HEK293 (cell line): ENCODE data around the gene RBMS3.

Experiments used
- ATF2 ChIP-seq: fragments of 450-650 bp; formaldehyde crosslinking; IDR thresholded peaks from 2 replicates; pipeline ENCODE4 v1.5.1; 2016; ENCODE audit warnings: missing biosample characterization, missing genetic modification characterization, low read depth
- SCRT1 ChIP-seq: fragments of 450-650 bp; formaldehyde crosslinking; IDR thresholded peaks from 2 replicates; pipeline ENCODE4 v1.5.1; 2016; ENCODE audit warnings: missing biosample characterization, missing genetic modification characterization, borderline replicate concordance
- SETDB1 ChIP-seq: IDR thresholded peaks from one replicate; pipeline ENCODE4 v1.6.1; 2017; ENCODE audit warnings: mild to moderate bottlenecking, low read length, moderate library complexity, mixed read lengths; ENCODE audit not compliant: insufficient read length
- ZBTB20 ChIP-seq: fragments of 450-650 bp; formaldehyde crosslinking; IDR thresholded peaks from 2 replicates; pipeline ENCODE4 v1.5.1; 2016; ENCODE audit warnings: missing biosample characterization, missing genetic modification characterization
- ZBTB48 ChIP-seq: fragments of 450-650 bp; formaldehyde crosslinking; IDR thresholded peaks from 2 replicates; pipeline ENCODE4 v1.5.1; 2016; ENCODE audit warnings: missing biosample characterization, missing genetic modification characterization
- ZNF140 ChIP-seq: fragments of 450-650 bp; formaldehyde crosslinking; IDR thresholded peaks from 2 replicates; pipeline ENCODE4 v1.5.1; 2016; ENCODE audit warnings: missing biosample characterization, missing genetic modification characterization
- ZNF175 ChIP-seq: fragments of 450-650 bp; formaldehyde crosslinking; IDR thresholded peaks from 2 replicates; pipeline ENCODE4 v1.5.1; 2016; ENCODE audit warnings: missing biosample characterization, missing genetic modification characterization
- ZNF2 ChIP-seq: fragments of 450-650 bp; formaldehyde crosslinking; IDR thresholded peaks from 2 replicates; pipeline ENCODE4 v1.5.1; 2016; ENCODE audit warnings: missing biosample characterization, missing genetic modification characterization
- ZNF423 ChIP-seq: fragments of 450-650 bp; formaldehyde crosslinking; IDR thresholded peaks from 2 replicates; pipeline ENCODE4 v1.5.1; 2016; ENCODE audit warnings: missing biosample characterization, missing genetic modification characterization
- ZNF707 ChIP-seq: fragments of 450-650 bp; formaldehyde crosslinking; IDR thresholded peaks from 2 replicates; pipeline ENCODE4 v1.5.1; 2016; ENCODE audit warnings: missing biosample characterization, missing genetic modification characterization
- TF ChIP-seq, protein P1 (sequence below): fragments of 450-650 bp; formaldehyde crosslinking; IDR thresholded peaks from 2 replicates; pipeline ENCODE4 v1.5.1; 2016; ENCODE audit warnings: missing biosample characterization, missing genetic modification characterization
- TF ChIP-seq, protein P2 (sequence below): fragments of 450-650 bp; formaldehyde crosslinking; IDR thresholded peaks from 2 replicates; pipeline ENCODE4 v1.5.1; 2016; ENCODE audit warnings: missing biosample characterization, missing genetic modification characterization, low read depth
- TF ChIP-seq, protein P3 (sequence below): fragments of 450-650 bp; formaldehyde crosslinking; IDR thresholded peaks from 2 replicates; pipeline ENCODE4 v1.5.1; 2016; ENCODE audit warnings: missing biosample characterization, missing genetic modification characterization
- TF ChIP-seq, protein P4 (sequence below): fragments of 450-650 bp; formaldehyde crosslinking; IDR thresholded peaks from 2 replicates; pipeline ENCODE4 v1.5.1; 2016; ENCODE audit warnings: missing biosample characterization, missing genetic modification characterization

DNA sequence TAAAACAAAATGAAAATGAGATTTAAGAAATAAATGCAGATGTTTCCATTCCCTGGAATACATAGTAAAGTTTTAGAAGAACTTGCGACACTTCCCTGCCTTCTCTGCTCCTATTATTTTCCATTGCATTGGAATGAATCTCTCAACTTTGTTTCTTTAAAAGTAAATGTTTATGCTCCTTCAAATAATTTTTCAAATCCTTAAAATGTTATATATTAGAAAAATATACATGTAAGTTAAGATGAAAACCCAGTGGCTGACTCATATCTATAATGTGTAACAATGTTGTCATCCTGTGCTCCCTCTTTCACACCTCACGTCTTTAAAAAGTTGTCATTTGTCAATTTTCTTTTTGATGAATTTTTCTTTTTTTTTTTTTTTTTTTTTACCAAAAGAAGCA, 3.6 kb downstream of the RBMS3 start:
- TF ChIP-seq ZNF140 (tag by site-specific recombination) (no peak), ATF2 (tag by site-specific recombination) (no peak), ZNF175 (tag by site-specific recombination) (no peak), ZNF2 (tag by site-specific recombination) (no peak), ZNF707 (tag by site-specific recombination) (no peak), ZBTB48 (tag by site-specific recombination) (no peak), ZNF423 (tag by site-specific recombination) (no peak), SCRT1 (tag by site-specific recombination) (no peak), SETDB1 (no peak), ZBTB20 (tag by site-specific recombination) (no peak)
- TF ChIP-seq, protein P1, sequence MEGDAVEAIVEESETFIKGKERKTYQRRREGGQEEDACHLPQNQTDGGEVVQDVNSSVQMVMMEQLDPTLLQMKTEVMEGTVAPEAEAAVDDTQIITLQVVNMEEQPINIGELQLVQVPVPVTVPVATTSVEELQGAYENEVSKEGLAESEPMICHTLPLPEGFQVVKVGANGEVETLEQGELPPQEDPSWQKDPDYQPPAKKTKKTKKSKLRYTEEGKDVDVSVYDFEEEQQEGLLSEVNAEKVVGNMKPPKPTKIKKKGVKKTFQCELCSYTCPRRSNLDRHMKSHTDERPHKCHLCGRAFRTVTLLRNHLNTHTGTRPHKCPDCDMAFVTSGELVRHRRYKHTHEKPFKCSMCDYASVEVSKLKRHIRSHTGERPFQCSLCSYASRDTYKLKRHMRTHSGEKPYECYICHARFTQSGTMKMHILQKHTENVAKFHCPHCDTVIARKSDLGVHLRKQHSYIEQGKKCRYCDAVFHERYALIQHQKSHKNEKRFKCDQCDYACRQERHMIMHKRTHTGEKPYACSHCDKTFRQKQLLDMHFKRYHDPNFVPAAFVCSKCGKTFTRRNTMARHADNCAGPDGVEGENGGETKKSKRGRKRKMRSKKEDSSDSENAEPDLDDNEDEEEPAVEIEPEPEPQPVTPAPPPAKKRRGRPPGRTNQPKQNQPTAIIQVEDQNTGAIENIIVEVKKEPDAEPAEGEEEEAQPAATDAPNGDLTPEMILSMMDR (tag by site-specific recombination) = no peak
- TF ChIP-seq, protein P2, sequence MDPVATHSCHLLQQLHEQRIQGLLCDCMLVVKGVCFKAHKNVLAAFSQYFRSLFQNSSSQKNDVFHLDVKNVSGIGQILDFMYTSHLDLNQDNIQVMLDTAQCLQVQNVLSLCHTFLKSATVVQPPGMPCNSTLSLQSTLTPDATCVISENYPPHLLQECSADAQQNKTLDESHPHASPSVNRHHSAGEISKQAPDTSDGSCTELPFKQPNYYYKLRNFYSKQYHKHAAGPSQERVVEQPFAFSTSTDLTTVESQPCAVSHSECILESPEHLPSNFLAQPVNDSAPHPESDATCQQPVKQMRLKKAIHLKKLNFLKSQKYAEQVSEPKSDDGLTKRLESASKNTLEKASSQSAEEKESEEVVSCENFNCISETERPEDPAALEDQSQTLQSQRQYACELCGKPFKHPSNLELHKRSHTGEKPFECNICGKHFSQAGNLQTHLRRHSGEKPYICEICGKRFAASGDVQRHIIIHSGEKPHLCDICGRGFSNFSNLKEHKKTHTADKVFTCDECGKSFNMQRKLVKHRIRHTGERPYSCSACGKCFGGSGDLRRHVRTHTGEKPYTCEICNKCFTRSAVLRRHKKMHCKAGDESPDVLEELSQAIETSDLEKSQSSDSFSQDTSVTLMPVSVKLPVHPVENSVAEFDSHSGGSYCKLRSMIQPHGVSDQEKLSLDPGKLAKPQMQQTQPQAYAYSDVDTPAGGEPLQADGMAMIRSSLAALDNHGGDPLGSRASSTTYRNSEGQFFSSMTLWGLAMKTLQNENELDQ (tag by site-specific recombination) = no peak
- TF ChIP-seq, protein P3, sequence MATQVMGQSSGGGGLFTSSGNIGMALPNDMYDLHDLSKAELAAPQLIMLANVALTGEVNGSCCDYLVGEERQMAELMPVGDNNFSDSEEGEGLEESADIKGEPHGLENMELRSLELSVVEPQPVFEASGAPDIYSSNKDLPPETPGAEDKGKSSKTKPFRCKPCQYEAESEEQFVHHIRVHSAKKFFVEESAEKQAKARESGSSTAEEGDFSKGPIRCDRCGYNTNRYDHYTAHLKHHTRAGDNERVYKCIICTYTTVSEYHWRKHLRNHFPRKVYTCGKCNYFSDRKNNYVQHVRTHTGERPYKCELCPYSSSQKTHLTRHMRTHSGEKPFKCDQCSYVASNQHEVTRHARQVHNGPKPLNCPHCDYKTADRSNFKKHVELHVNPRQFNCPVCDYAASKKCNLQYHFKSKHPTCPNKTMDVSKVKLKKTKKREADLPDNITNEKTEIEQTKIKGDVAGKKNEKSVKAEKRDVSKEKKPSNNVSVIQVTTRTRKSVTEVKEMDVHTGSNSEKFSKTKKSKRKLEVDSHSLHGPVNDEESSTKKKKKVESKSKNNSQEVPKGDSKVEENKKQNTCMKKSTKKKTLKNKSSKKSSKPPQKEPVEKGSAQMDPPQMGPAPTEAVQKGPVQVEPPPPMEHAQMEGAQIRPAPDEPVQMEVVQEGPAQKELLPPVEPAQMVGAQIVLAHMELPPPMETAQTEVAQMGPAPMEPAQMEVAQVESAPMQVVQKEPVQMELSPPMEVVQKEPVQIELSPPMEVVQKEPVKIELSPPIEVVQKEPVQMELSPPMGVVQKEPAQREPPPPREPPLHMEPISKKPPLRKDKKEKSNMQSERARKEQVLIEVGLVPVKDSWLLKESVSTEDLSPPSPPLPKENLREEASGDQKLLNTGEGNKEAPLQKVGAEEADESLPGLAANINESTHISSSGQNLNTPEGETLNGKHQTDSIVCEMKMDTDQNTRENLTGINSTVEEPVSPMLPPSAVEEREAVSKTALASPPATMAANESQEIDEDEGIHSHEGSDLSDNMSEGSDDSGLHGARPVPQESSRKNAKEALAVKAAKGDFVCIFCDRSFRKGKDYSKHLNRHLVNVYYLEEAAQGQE (tag by site-specific recombination) = no peak
- TF ChIP-seq, protein P4, sequence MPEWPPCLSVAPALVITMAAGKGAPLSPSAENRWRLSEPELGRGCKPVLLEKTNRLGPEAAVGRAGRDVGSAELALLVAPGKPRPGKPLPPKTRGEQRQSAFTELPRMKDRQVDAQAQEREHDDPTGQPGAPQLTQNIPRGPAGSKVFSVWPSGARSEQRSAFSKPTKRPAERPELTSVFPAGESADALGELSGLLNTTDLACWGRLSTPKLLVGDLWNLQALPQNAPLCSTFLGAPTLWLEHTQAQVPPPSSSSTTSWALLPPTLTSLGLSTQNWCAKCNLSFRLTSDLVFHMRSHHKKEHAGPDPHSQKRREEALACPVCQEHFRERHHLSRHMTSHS (tag by site-specific recombination) = no peak
